ENCODE results near the gene F2RL2.

Gene F2RL2

GRCh38 chr5:76585783-76586217 is 37.4 kb downstream of the F2RL2 start:
- no peak for DNase-seq

GRCh38 chr5:76583163-76584047 is 39.8 kb downstream of the F2RL2 start:
- peak in 1 of 51 donors; percentile 1 for DNase-seq

GRCh38 chr5:76582230-76583162 is 40.7 kb downstream of the F2RL2 start:
- DNase-seq, result no peak

- no peak for DNase-seq
Measured at GRCh38 chr5:76580981-76581380, 42.2 kb downstream of the F2RL2 start.

GRCh38 chr5:76579166-76579937 is 43.9 kb downstream of the F2RL2 start:
- no peak for DNase-seq

- DNase-seq, result no peak
Measured at GRCh38 chr5:76576996-76577395, 46.2 kb downstream of the F2RL2 start.

GRCh38 chr5:76576450-76576849 is 46.8 kb downstream of the F2RL2 start:
- DNase-seq, result no peak

GRCh38 chr5:76571559-76571958 is 51.6 kb downstream of the F2RL2 start:
- no peak for DNase-seq

GRCh38 chr5:76570153-76570552 is 53.0 kb downstream of the F2RL2 start:
- DNase-seq, result no peak

Measured in hypothalamus (tissue), 51 donors.